ENCODE results near the gene RPL41. TPM values are rescaled to one million over a fixed set of nuclear protein-coding genes. Genes with fewer than 3 reads are reported as not detected.
A peak's percentile ranks its signal among the peaks of the same experiment; 100 is the strongest.

RPL41 gene
- total and polyA plus RNA-seq, 9 of the 15 experiments (the other 6 are each of a cell fraction or from before 2014, with no cell fraction given), result 3,403 to 11,276 (median 5,604) TPM

- TF ChIP-seq TRIM25 (IDR thresholded peaks at IDR 0.05; ENCODE audit: borderline replicate concordance), result no peak
- no peak for TF ChIP-seq TCF15 (CRISPR knock-in tag; IDR thresholded peaks at IDR 0.05)
- no peak for TF ChIP-seq HOXB6 (CRISPR knock-in tag; IDR thresholded peaks at IDR 0.05; ENCODE audit: borderline replicate concordance)
- no peak for TF ChIP-seq DEAF1 (CRISPR knock-in tag; IDR thresholded peaks at IDR 0.05)
- no peak for TF ChIP-seq ZFP1 (CRISPR knock-in tag; IDR thresholded peaks at IDR 0.05)
- TF ChIP-seq ZNF175 (CRISPR knock-in tag; IDR thresholded peaks at IDR 0.05; ENCODE audit: low read depth), result no peak
- peak; percentile 68; the same call in 1 of the 2 replicates for TF ChIP-seq RNF219 (CRISPR knock-in tag; IDR thresholded peaks at IDR 0.05)
- TF ChIP-seq BMI1 (IDR thresholded peaks at IDR 0.05; ENCODE audit: low read length), result no peak
- peak; percentile 53 for TF ChIP-seq HNRNPLL (IDR thresholded peaks at IDR 0.05; ENCODE audit: low read depth, low read length, poor library complexity, severe bottlenecking)
- TF ChIP-seq HNRNPL (IDR thresholded peaks at IDR 0.05; ENCODE audit: low read depth, low read length), result no peak
- no peak for TF ChIP-seq CHD4 (IDR thresholded peaks at IDR 0.05; ENCODE audit: insufficient read depth, insufficient replicate concordance, low read depth, low read length, poor library complexity, severe bottlenecking)
- no peak for TF ChIP-seq GATA2 (CRISPR knock-in tag; IDR thresholded peaks at IDR 0.05)
- TF ChIP-seq ARID4B (CRISPR knock-in tag; IDR thresholded peaks at IDR 0.05), result peak; percentile 87
- no peak for TF ChIP-seq KLF6 (CRISPR knock-in tag; IDR thresholded peaks at IDR 0.05; ENCODE audit: borderline replicate concordance)
- peak; percentile 52 for TF ChIP-seq TAF1 (IDR thresholded peaks at IDR 0.05; ENCODE audit: control insufficient read depth, extremely low read depth, insufficient read depth, low read length, severe bottlenecking)
Observed at GRCh38 chr12:56104109-56104814, 12.2 kb upstream of the RPL41 start, which contains the start of gene PA2G4 (continued).

All from K562 (cell line).